Upper lobe of left lung (tissue), 4 donors: ENCODE measurements around the gene G3BP1.

Source experiments
- CTCF ChIP-seq, 6 experiments: fragments of 450-650 bp in 4 of 6; fragments of 200-600 bp in 2 of 6; sonication (generic) in 2 of 6; IDR thresholded peaks; one replicate each; pipeline ENCODE4 v1.5.1; 2016 to 2019; ENCODE audit warnings: antibody characterized with exemption in 6 of 6
- EP300 ChIP-seq, 4 donors: sonication (generic); formaldehyde crosslinking; IDR thresholded peaks; one replicate each; pipeline ENCODE4 v1.5.1; 2017; ENCODE audit warnings: antibody characterized with exemption in 4 of 4, control low read depth in 2 of 4
- POLR2A ChIP-seq, 4 donors: fragments of 450-650 bp; IDR thresholded peaks; one replicate each; pipeline ENCODE4 v1.5.1; 2016 to 2017; ENCODE audit warnings: antibody characterized with exemption in 4 of 4, mild to moderate bottlenecking in 2 of 4
- POLR2AphosphoS5 ChIP-seq, 2 donors: sonication (generic); formaldehyde crosslinking; IDR thresholded peaks; one replicate each; pipeline ENCODE4 v1.5.1; 2017; ENCODE audit warnings: antibody characterized with exemption in 2 of 2

- TF ChIP-seq CTCF (IDR thresholded peaks at IDR 0.05) = no peak
- TF ChIP-seq POLR2A (IDR thresholded peaks at IDR 0.05) = no peak
- TF ChIP-seq EP300 (IDR thresholded peaks at IDR 0.05) = no peak
- TF ChIP-seq POLR2AphosphoS5 (IDR thresholded peaks at IDR 0.05) = no peak
Observed at GRCh38 chr5:151741678-151742423, 29.9 kb upstream of the G3BP1 start.
